K562 (cell line): ENCODE results near the gene FGFR4. TPM values are rescaled to one million over a fixed set of nuclear protein-coding genes. Genes with fewer than 3 reads are reported as not detected.

Source experiments
- CHD7 ChIP-seq: fragments of 200-600 bp; sonication (generic); IDR thresholded peaks from one replicate; pipeline ENCODE4 v1.6.1; 2012; ENCODE audit warnings: mild to moderate bottlenecking, low read depth, low read length, inconsistent platforms
- E2F4 ChIP-seq: sonication (generic); formaldehyde crosslinking; IDR thresholded peaks from 2 replicates; pipeline ENCODE4 v1.8.0; 2022; ENCODE audit warnings: mild to moderate bottlenecking, low read depth, missing genetic modification reagents
- FOS ChIP-seq: IDR thresholded peaks from 3 replicates; pipeline ENCODE4 v1.6.1; 2011; ENCODE audit not compliant: insufficient read length; ENCODE audit errors: extremely low read depth
- FOXP4 ChIP-seq: sonication (generic); formaldehyde crosslinking; IDR thresholded peaks from 2 replicates; pipeline ENCODE4 v1.8.0; 2022; ENCODE audit warnings: mild to moderate bottlenecking, missing genetic modification reagents, borderline replicate concordance
- LCOR ChIP-seq: sonication (generic); formaldehyde crosslinking; IDR thresholded peaks from 2 replicates; pipeline ENCODE4 v1.8.0; 2022; ENCODE audit warnings: mild to moderate bottlenecking, missing genetic modification reagents
- MECOM ChIP-seq: fragments of 250-450 bp; sonication (Bioruptor Pico); IDR thresholded peaks from 2 replicates; pipeline ENCODE4 v1.8.0; 2022; ENCODE audit warnings: inconsistent platforms
- MLX ChIP-seq, 2 experiments: fragments of 450-650 bp in 1 of 2; sonication (generic) in 1 of 2; formaldehyde crosslinking; conservative IDR thresholded peaks; 2 replicates each; pipeline versions ENCODE4 v1.4.0 to v1.8.1; 2020 to 2022; ENCODE audit warnings: mild to moderate bottlenecking in 1 of 2, missing genetic modification reagents in 1 of 2
- ZNF146 ChIP-seq: IDR thresholded peaks from one replicate; pipeline ENCODE4 v1.6.1; 2018; ENCODE audit warnings: missing compliant biosample characterization; ENCODE audit not compliant: unreplicated experiment
- ZNF589 ChIP-seq: fragments of 200-800 bp; sonication (Bioruptor generic); IDR thresholded peaks from 2 replicates; pipeline ENCODE4 v1.6.1; 2016; ENCODE audit warnings: low read depth, missing genetic modification characterization, missing compliant biosample characterization
- polyA plus RNA-seq, 8 experiments: library from polyadenylated mRNA; depleted of rRNA in 4 of 8; stranded (reverse) in 5 of 8; unstranded in 3 of 8; fragments of >200 nt; fragmentation: Nextera tagmentation in 2 of 8; fragmentation: Illumina TruSeq in 1 of 8; extraction: Ambion mirVana in 2 of 8; extraction: Trizol in 1 of 8; gene quantifications; 2 replicates each; pipeline versions ENCODE4 v1.2.1 to v1.2.3, GENCODE V29; 2011 to 2014; ENCODE audit warnings: inconsistent platforms in 1 of 8, missing spikeins in 1 of 8
- total RNA-seq, 7 experiments: library from RNA; depleted of rRNA in 6 of 7; stranded (reverse); fragments of >200 nt in 6 of 7; fragmentation: Illumina TruSeq in 2 of 7; extraction: Trizol in 2 of 7; gene quantifications; 2 replicates each; pipeline versions ENCODE4 v1.2.1 to v1.2.3, GENCODE V29; 2011 to 2021; ENCODE audit warnings: low replicate concordance in 1 of 7

Gene FGFR4
- total and polyA plus RNA-seq, 9 of the 15 experiments (the other 6 are each of a cell fraction or from before 2014, with no cell fraction given), result 0.76 to 35.4 (median 7.5) TPM

GRCh38 chr5:177116631-177117373, 30.1 kb downstream of the FGFR4 start (continued):
- TF ChIP-seq MLX (CRISPR knock-in tag; conservative IDR thresholded peaks at IDR 0.05) (peak in 1 of 2 experiments; percentile 94; a peak in 2 of 4 replicates), LCOR (CRISPR knock-in tag) (peak; percentile 98), FOS (peak; percentile 89), MECOM (CRISPR knock-in tag) (peak; percentile 50; the same call in 1 of the 2 replicates), FOXP4 (CRISPR knock-in tag) (peak; percentile 100), CHD7 (no peak), ZNF589 (CRISPR knock-in tag) (peak; percentile 88), E2F4 (CRISPR knock-in tag) (peak; percentile 92), ZNF146 (CRISPR knock-in tag) (peak; percentile 23)
